ENCODE results near the gene LMLN.
"Not testable (repeated sequence)": the region's sequence is repeated elsewhere in the genome, so short reads cannot be mapped to it uniquely, and the experiment has no call there.

LMLN gene

GRCh38 chr3:197959891-197960693 lies at the start of gene LMLN:
LMLN (plus strand) TSS chr3:197960217; CDS start chr3:197960246, 29 bp downstream.
- peak; percentile 94 for DNase-seq

- no peak for DNase-seq
These were observed 47.1 kb upstream of the LMLN start for GRCh38 chr3:197912741-197913476.

DNA sequence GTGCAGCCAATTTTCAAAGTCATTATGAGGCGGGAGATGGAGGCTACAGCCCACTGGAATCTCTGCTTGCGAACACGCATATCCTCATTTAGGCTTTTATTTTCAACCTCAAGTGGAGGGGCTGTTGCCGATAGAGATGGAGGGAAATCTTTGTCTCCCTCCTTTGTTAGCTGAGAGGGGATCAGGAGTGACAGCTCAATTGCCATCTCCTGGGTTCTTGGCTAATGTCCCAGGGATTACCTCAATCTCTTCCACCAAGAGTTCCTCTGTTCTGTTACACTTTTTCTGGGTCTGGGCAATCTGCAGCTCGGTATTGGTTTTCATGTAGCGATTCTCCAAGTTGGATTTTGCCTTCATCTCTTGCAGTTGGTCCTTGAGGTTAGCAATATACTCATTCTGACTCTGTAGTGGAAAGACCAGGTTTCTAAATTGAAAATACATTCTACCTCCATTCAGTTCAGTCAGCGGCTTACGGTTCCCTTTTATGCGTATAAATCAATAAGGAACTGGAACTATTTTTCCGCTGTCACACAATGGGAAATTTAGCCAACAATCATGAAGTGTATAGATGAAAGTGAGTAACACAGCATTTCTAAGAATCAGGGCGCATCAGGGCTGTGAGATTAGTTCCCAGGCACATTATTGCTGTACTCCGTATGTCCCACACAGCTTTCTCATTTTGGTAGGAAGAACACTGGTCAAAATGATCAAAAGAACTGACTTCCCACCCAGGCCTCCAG lies 46.2 kb upstream of the LMLN start:
- DNase-seq: no peak

GRCh38 chr3:197921429-197922275 lies 38.4 kb upstream of the LMLN start:
- not testable (repeated sequence) for DNase-seq

DNA sequence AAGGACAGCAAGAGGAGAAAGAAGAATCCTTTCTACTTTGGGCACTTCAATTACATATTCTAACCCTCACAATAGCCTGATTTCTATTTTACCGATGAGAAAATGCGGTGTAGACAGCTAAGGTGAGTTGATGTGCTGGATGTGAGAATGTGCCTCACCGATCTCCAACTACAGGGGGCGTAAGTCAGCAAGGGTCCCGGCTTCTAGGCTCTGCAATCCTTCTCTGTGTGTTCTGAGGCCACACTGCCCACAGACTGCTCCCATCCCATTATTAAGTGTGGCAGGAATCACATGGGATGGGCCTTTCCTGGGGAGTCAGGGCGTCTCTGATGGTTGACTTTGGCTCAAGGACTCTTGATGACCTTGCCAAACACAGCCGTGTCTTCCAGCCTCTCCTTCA lies 33.6 kb upstream of the LMLN start:
- no peak for DNase-seq

GRCh38 chr3:197927578-197927977 lies 32.4 kb upstream of the LMLN start:
- not testable (repeated sequence) for DNase-seq

DNA sequence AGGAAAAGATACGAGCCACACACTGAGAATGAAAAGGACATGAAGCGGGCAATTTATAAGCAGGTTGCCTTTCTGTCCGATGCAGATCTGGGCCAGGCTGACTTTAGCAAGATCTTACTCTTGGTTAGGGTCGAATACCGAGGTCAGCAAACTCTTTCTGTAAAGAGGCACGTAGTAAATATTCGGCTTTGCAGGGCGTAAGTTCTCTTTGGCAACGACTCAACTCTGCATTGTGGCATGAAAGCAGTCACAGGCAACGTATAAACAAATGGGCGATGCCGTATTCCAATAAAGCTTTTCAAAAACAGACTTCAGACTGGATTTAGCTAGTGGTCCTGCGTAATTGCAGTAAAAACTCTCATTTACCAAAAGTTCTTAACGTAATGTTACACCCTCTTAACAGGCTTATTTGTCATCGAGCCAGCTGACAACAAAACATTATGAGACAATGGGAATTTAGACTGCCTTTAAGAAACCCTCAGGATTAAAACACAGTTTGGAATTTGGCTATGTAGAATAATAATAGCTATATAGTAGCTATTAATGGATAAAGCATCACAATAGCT lies 23.1 kb upstream of the LMLN start:
- DNase-seq: no peak

DNA sequence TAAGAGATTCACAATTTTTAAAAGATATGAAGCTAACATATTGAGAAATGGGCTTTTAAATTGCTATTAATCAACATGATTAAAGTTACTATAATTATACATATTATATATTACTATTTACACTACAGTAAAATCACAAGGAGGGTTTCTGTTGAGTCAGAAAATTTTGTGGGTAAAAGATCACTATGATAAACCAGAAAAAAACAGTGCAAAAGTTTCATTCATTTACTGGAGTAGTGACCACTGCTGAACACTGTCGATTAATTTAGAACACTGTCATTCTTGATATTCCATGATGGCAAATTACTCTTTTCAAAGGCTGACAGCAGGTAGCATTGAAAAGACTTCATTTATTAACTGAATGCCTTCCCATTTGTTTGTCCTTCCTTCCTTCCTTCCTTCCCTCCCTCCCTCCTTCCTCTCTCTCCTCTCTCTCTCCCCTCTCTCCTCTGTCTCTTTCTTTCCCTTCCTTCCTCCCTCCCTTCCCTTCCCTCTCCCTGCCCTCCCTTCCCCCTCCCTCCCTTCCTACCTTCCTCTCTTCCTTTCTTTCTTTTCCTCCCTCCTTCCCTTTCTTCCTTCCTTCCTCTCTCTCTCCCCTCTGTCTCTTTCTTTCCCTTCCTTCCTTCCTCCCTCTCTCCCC lies 19.2 kb upstream of the LMLN start:
- DNase-seq: no peak

DNA sequence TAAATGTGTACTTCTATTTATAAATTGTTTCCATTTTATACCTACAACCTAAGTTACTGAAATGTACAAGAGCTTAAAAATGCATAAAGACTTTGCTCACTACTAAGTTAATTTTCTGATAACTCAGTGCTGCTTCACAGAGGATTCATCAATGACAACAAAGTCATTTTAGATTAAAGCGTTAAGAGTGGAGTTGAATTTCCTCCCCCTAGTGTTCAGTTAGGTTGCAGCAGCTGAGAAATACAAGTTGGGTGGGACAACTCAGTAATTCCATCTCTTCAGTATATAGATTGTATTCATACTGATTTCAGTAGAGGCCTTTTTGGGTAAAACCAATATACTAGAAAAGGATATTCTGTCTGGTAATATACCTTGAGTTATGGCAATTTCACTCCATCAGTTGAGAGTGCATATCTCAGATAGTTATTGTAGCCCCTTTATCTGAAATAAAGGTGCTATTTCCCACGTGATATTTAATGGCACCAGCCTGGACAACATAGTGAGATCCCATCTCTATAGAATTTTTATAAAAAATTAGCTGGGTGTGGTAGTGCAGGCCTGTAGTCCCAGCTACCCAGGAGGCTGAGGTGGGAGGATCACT lies 17.0 kb upstream of the LMLN start:
- no peak for DNase-seq

DNA sequence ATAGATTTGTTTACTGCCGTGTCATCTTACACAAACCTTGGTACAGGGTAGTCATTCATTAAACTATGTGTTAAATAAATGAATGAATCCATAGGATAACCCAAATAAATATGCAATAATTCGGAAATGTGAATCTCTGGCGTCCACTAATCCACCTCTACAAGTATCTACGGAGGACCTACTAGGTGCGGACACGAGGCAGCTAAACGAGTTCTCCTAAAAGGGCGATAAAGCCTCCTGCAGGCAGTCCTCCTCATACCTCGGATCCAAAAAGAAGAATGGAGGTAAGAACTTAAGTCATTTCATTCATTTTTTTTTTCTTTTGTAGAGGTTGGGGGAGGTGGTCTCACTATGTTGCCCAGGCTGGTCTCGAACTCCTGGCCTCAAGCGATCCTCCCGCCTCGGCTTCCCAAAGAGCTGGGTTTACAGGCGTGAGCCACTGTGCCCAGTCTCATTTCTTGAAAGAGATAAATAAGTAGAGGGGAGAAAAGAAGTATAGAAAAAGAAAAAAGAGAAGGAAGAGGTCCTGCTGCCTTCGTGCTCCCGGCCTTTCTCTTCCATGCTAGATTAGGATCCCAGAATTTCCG lies 10.7 kb upstream of the LMLN start:
- DNase-seq: no peak

GRCh38 chr3:197949778-197950676 lies 10.0 kb upstream of the LMLN start, which contains the start of gene RPL35A:
RPL35A (plus strand) TSS chr3:197950190; CDS start chr3:197950968, 778 bp downstream.
- DNase-seq: peak; percentile 77

DNA sequence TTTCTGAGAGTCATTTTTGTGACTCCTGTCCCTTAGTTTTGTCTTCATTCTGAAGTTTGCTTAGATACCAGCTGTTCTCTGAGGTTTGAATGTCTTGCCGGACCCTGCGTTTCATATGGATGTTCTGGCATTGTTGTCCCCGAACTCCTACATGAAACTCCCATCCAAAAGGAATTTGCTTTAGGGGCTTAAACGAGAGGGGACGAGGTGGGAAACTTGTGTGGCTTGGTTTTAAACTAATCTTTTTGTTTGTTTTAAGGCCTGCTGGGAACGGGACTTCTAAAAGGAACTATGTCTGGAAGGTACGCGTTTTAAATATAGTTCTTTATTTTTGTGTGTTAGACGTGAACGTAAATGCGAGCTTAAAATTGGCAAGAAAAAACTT lies 9.3 kb upstream of the LMLN start:
- no peak for DNase-seq

- DNase-seq: no peak
These were observed 8.5 kb upstream of the LMLN start for GRCh38 chr3:197951392-197951990.

DNA sequence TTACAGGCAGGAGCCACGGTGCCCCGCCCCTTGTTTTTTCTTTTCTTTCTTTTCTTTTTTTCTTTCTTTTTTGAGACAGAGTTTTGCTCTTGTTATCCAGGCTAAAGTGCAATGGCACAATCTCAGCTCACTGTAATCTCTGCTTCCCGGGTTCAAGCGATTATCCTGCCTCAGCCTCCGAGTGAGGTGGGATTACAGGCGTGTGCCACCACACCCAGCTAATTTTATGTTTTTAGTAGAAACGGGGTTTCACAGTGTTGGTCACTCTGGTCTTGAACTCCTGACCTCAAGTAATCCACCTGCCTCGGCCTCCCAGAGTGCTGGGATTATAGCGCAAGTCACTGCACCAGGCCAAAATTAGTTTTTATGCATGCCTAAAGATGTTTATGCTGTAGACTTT lies 7.6 kb upstream of the LMLN start:
- DNase-seq: no peak

- no peak for DNase-seq
These were observed 6.7 kb upstream of the LMLN start for GRCh38 chr3:197953325-197953724.

DNA sequence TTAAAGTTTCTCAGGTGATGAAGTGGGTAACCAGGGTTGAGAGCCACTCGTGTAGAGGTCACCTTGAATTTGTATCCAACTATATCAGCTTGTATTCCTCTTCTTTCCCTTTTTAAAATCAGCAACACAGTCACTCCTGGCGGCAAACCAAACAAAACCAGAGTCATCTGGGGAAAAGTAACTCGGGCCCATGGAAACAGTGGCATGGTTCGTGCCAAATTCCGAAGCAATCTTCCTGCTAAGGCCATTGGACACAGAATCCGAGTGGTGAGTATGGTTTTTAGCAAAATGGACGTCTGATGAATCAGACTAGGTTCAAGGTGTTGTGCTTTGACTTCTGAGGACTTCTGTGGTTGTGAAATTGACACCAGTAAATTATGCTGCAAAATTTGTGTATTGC lies 6.1 kb upstream of the LMLN start:
- DNase-seq: no peak

DNA sequence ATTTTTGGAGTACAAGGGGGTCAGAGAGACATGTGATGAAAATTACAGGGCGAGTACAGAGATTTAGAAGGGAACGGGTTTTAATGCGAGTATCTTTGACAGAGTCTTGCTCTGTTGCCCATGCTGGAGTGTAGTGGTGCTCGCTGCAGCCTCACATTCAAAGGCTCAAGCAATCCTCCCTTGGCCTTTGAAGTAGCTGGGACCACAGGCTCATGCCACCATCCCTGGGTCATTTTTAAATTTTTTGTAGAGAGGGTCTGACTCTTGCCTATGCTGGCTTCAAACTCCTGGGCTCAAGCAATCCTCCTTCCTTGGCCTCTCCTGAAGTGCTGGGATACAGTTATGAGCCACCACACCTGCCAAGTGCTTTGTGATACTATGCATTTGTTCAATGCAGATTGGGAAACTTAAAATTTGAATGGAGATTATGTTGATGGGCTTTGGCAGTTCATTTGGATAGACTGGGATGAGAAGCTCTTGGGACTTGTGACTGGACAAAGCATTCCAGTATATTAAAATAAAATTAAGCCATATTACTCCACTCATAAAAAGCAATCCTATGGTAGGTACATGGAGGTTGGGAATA lies 4.0 kb upstream of the LMLN start:
- no peak for DNase-seq

GRCh38 chr3:197956626-197956988 lies 3.4 kb upstream of the LMLN start:
- no peak for DNase-seq

DNA sequence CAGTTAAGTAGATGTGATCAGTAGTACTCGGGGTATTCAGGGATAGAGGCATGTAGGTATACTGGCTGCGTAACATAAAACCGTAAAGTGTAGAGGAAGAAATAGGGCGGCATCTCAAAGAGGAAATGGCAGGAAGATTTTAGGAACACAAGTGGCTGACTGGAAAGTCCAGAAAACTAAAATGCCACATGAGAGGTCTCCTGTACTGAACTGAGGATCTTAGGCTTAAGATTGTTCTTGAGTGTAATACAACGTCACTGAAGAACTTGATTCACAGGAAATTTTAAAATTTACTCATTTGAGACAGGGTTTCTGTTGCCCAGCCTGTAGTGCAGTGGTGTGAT lies 2.3 kb upstream of the LMLN start:
- no peak for DNase-seq

All from activated CD4-positive, CD25-positive, alpha-beta regulatory T cell treated with anti-CD3 and anti-CD28 coated beads, Interleukin-2, amount 50 U/mL, for 72 hours (primary cell).